Measurements from ENCODE around the gene F8A3.
"Not testable (repeated sequence)": the region's sequence is repeated elsewhere in the genome, so short reads cannot be mapped to it uniquely, and the experiment has no call there.

GRCh38 chrX:155457761-155458447 lies 516 bp downstream of the F8A3 start:
- not testable (repeated sequence) for TF ChIP-seq CTCF (IDR thresholded peaks at IDR 0.05; ENCODE audit: control extremely low read depth in 1 of 3, insufficient read depth in 1 of 3, low read depth in 1 of 3, low read length in 3 of 3); POLR2A (IDR thresholded peaks at IDR 0.05; ENCODE audit: control extremely low read depth in 1 of 2, low read depth in 2 of 2, low read length in 2 of 2)

All from H1 (cell line).